GM19193 (cell line): ENCODE measurements around the gene RHOB.

Experiments
- POLR2A ChIP-seq: IDR thresholded peaks from 4 replicates; pipeline ENCODE4 v1.6.1; 2011; ENCODE audit not compliant: insufficient read depth, insufficient read length; ENCODE audit errors: extremely low read depth

The RHOB gene

DNA sequence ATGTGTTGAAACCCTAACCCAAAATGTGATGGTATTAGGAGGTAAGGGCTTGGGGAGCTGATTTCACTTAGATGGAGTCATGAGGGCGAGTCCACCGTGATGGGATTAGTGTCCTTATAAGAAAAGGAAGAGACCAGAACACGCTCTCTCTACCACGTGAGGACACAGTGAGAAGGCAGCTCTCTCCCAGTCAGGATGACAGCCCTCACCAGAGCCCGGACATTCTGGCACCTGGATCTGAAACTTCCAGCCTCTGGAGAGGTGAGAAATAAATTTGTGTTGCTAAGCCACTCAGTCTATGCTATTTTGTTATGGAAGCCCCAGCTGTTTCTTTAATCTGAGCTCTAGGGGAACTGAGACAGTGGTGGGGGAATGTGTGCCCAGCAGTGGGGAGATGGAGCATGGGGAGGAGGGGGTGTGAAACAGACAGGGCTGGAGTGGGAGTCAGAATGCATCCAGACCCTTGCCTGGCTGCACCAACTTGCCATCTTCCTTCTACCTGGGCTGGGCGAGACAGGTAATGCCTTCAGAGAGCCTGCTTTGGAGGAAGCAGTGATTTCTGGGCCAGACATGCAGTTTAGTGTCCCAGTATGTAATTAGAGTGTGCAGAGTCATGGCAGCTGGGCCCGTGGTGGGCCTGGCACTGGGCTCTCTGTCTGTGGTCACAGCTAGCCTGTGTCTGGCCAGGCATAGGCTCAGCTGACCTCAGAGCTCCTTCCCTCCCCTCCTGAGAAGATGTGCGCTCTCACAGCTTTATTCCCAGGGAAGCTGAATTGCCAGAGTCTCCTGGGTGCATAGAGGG lies 38.1 kb downstream of the RHOB start:
- no peak for TF ChIP-seq POLR2A

DNA sequence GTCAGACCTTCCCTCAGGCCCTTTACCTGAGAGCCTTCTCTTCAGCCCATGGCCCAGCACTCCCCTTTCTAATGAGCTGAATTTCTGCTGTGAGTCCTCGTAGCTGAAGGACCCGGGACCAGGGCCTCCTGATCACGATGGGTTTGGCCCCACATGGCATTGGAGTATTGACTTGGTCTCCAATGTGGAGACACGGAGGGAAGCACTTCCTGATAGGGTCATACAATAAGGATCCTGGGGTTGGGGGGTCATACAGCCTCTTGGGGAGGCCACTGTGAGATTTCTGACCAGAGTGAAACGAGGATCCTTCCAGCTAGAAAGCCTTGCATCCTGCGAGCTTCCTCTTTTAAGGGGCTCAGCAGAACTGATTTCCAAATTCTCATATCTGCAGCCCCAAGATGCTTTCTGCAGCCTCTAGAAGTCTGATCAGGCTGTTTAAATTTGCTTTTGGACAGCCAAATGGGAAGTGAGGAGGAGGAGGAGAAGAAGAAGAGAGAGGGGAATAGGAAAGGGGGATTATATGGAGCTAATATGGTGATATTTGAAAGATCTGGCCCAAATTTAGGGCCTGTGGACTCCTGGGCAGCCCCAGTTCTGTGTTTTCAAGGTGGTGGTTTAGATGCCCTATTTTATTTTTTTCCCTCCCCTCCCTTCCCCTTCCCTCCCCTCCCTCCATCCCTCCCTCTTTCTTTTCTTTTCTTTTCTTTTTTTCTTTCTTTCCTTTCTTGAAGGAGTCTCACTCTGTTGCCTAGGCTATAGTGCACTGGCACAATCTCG lies 38.9 kb downstream of the RHOB start:
- TF ChIP-seq POLR2A, result no peak

DNA sequence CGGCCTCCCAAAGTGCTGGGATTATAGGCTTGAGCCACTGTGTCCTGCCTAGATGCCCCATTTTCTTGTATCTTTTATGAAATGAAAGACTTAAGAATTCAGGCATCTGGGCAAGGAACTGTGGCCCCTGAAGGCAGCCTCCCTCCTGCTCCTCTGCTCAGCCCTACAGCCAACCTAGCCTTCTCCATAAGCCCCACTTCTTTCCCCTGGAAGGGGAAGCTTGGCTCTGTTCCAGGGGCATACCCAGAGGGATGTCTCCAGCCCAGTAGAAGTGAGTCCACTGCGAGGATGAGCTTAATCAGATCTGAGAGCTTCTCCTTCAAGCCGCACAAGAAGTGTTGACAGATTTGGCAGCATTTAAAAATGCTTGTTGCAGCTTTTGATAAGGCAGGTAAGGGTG lies 39.7 kb downstream of the RHOB start:
- no peak for TF ChIP-seq POLR2A

GRCh38 chr2:20487030-20487391 lies 40.1 kb downstream of the RHOB start:
- no peak for TF ChIP-seq POLR2A

DNA sequence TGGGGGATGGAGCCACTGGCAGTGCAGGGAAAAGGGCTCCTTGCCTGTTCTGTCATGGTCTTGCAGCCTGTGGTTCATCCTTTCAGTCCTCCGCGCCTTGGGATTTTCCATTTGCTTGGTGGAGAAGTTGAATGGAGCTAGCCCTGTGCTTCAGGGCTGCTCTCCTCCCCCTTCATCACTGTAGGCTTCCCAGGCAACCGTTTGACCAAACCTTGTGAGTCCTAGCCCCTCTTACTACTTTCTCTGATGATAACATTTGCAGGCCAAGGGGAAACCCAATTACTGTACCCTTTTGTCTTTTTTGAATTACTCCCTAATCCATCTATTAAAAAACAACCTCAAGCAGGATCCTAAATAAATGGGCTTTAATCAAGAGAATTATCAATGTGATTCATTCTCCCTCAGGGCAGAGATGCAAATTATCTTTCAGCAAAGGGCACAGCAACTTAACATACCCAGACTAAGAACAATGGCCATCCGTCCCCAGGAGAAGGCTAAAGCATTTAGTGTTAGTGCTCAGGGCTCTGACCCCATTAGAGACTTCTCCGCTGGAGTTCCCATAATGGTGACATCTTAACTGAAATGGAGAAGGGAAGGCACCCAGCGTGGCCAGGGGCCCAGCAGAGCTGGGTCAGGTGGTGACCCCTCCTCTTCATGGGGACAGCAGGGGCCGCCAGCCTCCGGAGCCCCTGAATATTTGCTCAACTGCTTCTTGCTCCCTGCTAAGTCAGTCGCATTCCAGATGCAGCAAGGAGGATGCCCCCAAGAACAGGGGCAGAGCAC lies 40.7 kb downstream of the RHOB start:
- TF ChIP-seq POLR2A, result no peak

GRCh38 chr2:20488201-20488641 lies 41.3 kb downstream of the RHOB start:
- TF ChIP-seq POLR2A, result no peak

DNA sequence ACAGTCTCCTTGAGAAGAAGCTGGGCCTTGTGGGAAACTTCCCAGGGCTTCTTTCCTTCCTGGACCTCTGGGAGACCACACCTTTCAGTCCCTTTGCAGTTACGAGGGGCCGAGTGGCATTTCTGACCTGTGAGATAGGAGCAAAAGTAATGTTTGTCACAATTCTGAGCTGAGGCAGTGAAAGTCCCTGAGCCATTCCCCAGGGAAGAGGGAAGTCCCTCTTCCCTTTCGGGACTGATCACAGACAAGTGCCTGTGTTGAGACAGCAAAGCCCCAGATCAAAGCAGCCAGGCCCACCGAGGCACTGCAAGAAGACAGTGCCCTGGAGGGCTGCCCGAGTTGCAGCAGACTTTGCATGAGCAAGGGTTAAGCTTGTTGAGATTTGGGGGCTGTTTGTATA lies 41.9 kb downstream of the RHOB start:
- TF ChIP-seq POLR2A, result no peak

- no peak for TF ChIP-seq POLR2A
These were observed 43.7 kb downstream of the RHOB start for GRCh38 chr2:20490300-20491181.

DNA sequence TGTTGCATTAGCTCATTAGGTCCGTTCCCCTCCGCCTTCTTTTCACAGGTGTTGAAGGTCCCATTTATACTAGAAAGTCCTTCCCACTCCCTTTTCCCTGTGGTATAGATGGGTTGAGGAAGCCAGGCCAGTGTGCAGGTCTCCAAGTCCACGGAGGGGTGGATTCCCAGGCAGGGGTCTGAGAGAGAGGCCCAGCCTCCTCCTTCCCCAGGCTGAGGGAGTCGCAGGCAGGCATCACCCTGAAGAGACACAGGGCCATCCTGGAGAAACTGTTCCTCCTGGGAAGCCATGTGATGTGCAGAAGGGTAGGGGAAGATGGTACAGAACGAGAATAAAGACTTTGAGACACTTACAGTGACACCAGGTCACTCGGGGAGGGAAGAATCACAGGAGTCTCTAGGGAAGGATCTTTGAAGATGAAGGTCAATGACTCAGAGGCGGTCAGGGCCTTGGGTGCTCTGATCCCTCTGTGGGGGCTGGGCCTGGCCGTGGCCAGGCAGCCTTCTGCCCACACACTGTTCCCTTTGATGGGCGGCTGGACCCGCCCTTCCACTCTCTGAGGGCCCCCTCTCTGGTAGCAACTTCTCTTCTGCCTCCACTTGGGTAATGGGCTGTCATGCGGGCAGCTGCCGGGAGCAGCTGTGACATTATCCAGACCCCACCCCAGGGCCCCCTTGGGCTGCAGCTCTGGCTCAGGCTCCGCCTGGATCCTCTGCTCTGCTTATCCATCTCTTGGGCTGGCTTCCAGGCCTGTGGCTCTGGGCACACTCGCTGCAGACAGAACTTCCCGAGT lies 45.1 kb downstream of the RHOB start:
- TF ChIP-seq POLR2A, result no peak

DNA sequence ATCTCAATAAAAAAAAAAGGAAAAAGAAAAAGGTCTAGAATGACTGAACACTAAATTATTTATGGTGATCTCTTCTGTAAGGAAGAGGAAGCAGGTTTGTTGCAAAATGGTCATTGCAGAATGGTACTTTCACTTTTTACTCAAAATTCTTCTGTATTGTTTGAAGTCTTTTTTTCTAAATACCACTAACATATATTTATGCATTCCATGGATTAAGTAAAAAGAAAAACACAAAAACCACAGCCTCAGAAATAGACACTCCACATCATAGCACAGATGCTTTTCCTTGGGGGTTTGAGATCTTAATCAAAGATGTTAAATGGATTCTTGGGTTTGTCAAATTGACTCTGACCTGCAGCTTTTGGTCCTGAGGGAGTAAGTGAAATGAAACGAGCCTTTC lies 47.4 kb downstream of the RHOB start:
- TF ChIP-seq POLR2A, result no peak

DNA sequence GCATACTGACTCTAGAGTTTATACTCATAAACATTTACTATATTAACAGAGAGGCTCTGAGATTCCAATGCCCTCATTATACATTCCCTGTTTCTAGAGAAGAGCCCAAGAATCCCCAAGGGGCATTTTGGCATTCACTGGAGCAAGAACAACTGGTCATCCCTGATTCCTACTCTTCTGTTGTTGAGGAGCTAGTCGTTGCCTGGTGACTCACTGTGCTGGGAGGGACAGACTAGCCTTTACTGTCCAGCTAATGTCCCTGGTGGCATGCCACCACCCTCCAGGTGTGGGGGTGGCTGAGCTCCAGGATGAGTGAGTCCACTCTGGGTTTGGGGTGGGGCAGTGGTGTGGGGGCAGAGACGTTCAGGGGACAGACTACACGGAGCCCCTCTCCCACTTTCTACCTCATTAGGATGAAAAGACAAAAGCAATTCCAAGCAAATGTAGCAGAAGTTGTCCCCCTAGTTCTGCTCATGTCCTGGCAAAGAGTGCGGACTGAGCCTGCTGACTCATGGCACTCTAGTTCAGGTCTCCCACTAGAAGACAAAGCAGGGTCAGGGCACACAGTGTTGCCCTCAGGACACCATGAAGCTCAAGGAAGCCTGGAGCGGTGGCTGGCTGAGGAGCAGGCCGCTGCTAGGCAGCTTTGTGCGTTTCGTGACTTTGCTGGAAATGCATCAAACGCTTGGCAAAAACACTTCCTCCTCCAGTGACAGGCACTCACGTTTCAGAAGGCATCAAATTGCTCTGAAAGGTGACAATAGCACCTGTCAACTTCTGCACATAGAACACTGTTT lies 49.4 kb downstream of the RHOB start:
- TF ChIP-seq POLR2A, result no peak

GRCh38 chr2:20496942-20497341 lies 50.1 kb downstream of the RHOB start:
- TF ChIP-seq POLR2A, result no peak
